Endothelial cell (in vitro differentiated cells): ENCODE measurements around the gene SFSWAP. TPM values are rescaled to one million over a fixed set of nuclear protein-coding genes. Genes with fewer than 3 reads are reported as not detected.

Experiments used
- DNase-seq: peaks from one replicate; pipeline ENCODE4 v3.0.0; 2021; ENCODE audit warnings: low spot score
- H3K27ac Mint-ChIP-seq: one replicate; pipeline ENCODE4 v1.8.0; 2021; ENCODE audit warnings: mixed read lengths, inconsistent platforms; ENCODE audit not compliant: unreplicated experiment
- H3K27me3 Mint-ChIP-seq: one replicate; pipeline ENCODE4 v1.8.0; 2021; ENCODE audit warnings: mild to moderate bottlenecking, moderate library complexity, mixed read lengths, inconsistent platforms; ENCODE audit not compliant: unreplicated experiment
- H3K36me3 Mint-ChIP-seq: one replicate; pipeline ENCODE4 v1.8.0; 2021; ENCODE audit warnings: mild to moderate bottlenecking, low read depth, mixed read lengths, inconsistent platforms; ENCODE audit not compliant: unreplicated experiment
- H3K4me1 Mint-ChIP-seq: one replicate; pipeline ENCODE4 v1.8.0; 2021; ENCODE audit warnings: mild to moderate bottlenecking, mixed read lengths, inconsistent platforms; ENCODE audit not compliant: unreplicated experiment
- H3K4me3 Mint-ChIP-seq: one replicate; pipeline ENCODE4 v1.8.0; 2021; ENCODE audit warnings: mild to moderate bottlenecking, mixed read lengths, inconsistent platforms; ENCODE audit not compliant: unreplicated experiment
- H3K9me3 Mint-ChIP-seq: one replicate; pipeline ENCODE4 v1.8.0; 2021; ENCODE audit warnings: mixed read lengths, inconsistent platforms; ENCODE audit not compliant: unreplicated experiment
- CTCF ChIP-seq: fragments of 200-600 bp; sonication (generic); IDR thresholded peaks from one replicate; pipeline ENCODE4 v1.5.0; 2021; ENCODE audit warnings: antibody characterized with exemption; ENCODE audit not compliant: unreplicated experiment
- total RNA-seq: library from RNA; stranded (reverse); fragmentation: NEBNext Ultra II Directional; extraction: Animal tissue kit (Norgen Biotek cat#: 25700); gene quantifications from one replicate; pipeline ENCODE4 v1.2.1, GENCODE V29; 2021; ENCODE audit not compliant: unreplicated experiment

SFSWAP gene
- total RNA-seq, 1 donor from 2014 or later, result 56.3 TPM

DNA sequence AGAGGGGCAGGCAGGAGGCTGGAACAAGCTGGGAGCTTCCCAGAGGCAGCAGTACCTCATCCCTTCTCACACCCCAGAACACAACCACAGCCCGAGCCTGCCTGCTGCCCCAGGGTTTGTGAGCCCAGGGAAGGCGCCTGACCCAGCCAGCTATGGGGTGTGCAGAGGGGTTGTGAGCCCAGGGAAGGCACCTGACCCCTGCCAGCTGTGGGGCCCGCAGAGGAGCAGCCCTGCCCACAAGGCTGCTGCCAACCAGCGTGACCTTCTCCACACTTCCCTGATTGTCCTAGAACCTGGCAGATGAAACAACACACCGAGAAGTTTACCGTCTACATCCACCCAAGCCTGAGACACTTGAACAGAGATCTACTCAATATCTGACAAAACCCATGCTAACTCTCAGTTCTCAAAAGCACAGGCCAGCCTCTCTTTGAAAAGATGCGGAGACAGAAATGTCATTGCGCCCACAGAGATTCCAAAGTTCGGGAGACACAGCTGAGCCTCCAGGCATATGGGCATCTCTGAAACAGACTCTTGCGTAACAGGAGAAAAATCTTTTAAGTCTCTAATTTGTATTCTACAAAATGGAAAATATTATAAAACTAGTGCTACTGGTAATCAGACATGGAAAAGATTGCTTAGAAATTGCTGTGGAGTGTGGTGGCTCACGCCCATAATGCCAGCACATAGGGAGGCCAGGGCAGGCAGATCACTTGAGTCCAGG is 47.3 kb downstream of the SFSWAP start:
- Mint-ChIP-seq H3K36me3 (peaks cover 58% of the 10 kb centered on the region), H3K4me3 (peak overlapping the region; percentile 47), H3K4me1 (no peaks in the 10 kb centered on the region), H3K27ac (peak overlapping the region; percentile 30), H3K27me3 (peaks cover 4% of the 10 kb centered on the region), H3K9me3 (no peaks in the 10 kb centered on the region)
- no peak for TF ChIP-seq CTCF
- DNase-seq, result no peak

DNA sequence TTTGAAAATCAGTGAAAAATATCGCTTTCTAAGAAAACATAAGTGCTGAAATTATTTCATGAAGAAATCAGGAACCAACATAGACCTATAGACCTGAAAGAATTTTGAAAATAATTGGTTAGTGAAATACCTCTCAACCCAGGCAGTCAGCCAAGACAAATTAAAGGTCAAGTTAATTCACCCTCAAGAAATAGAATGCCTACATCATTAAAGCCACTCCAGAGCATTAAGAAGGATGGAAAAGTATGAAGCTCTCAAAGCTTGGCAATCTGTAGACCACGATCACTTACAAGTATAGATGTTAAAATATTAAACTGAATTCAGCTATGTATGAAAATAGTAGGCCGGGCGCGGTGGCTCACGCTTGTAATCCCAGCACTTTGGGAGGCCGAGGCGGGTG is 48.3 kb downstream of the SFSWAP start:
- no peak for DNase-seq
- Mint-ChIP-seq H3K27me3 (peaks cover 4% of the 10 kb centered on the region), H3K36me3 (peaks cover 53% of the 10 kb centered on the region), H3K4me1 (no peaks in the 10 kb centered on the region), H3K27ac (no peak overlapping the region), H3K9me3 (no peaks in the 10 kb centered on the region), H3K4me3 (no peak overlapping the region)
- no peak for TF ChIP-seq CTCF

DNA sequence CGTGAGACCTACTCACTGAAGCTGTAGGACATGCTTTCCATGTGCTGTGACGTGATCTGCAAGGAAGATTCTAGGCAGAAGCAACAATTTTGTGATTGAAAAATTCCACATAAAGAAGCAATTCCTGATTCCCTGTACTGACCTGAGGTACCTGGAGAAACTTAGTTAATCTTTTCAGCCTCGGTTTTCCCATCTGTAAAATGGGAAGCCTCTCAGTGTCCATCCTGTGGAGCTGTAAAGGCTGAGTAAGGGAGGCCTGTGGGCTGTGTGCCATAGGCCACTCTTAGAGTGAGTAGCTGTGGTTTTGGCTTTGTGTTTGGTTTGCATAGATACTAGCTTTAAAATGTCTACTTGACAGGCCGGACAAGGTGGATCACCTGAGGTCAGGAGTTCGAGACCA is 50.7 kb downstream of the SFSWAP start:
- Mint-ChIP-seq H3K36me3 (peaks cover 55% of the 10 kb centered on the region), H3K27me3 (peaks cover 6% of the 10 kb centered on the region), H3K4me3 (no peak overlapping the region), H3K27ac (no peak overlapping the region), H3K4me1 (no peaks in the 10 kb centered on the region), H3K9me3 (no peaks in the 10 kb centered on the region)
- DNase-seq, result no peak
- no peak for TF ChIP-seq CTCF

DNA sequence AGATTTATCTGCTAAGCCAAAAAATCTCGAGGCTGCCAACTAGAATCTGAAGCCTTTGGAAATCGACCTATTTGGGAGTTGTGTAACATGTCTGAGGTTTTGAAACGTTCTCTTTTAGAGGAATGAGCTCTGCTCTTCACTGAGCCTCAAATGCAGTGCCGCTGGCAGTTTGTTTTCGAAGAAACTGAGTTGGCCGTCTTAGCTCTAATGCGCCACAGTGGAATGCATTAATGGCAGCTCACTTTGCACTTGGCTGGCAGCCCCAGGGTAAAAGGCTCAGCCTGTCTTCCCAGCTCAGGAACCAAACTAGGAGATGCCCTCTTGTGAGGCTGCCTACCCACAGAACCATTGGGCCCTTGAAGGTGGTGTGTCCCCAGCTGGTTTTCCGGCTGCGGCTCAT is 53.8 kb downstream of the SFSWAP start:
- TF ChIP-seq CTCF, result no peak
- Mint-ChIP-seq H3K9me3 (no peaks in the 10 kb centered on the region), H3K4me1 (no peaks in the 10 kb centered on the region), H3K36me3 (peaks cover 46% of the 10 kb centered on the region), H3K27me3 (peaks cover 6% of the 10 kb centered on the region), H3K4me3 (no peak overlapping the region), H3K27ac (no peak overlapping the region)
- DNase-seq, result no peak

GRCh38 chr12:131765961-131766360 is 55.1 kb downstream of the SFSWAP start:
- peak overlapping the region; percentile 22 for H3K4me3 Mint-ChIP-seq
- no peak overlapping the region for H3K27ac Mint-ChIP-seq
- peaks cover 7% of the 10 kb centered on the region for H3K27me3 Mint-ChIP-seq
- no peaks in the 10 kb centered on the region for H3K9me3 Mint-ChIP-seq
- TF ChIP-seq CTCF, result no peak
- DNase-seq, result no peak
- H3K36me3 Mint-ChIP-seq, result peaks cover 50% of the 10 kb centered on the region
- no peaks in the 10 kb centered on the region for H3K4me1 Mint-ChIP-seq
